ENCODE results near the gene ITGA11.

- no peak for TF ChIP-seq CTCF (IDR thresholded peaks at IDR 0.05)
- TF ChIP-seq POLR2A (IDR thresholded peaks at IDR 0.05; ENCODE audit: low read depth), result no peak
- TF ChIP-seq EP300 (IDR thresholded peaks at IDR 0.05), result no peak
Observed at GRCh38 chr15:68352401-68353062, 79.4 kb downstream of the ITGA11 start.
